ENCODE results near the gene RCAN1. TPM values are rescaled to one million over a fixed set of nuclear protein-coding genes. Genes with fewer than 3 reads are reported as not detected.
"Not testable (repeated sequence)": the region's sequence is repeated elsewhere in the genome, so short reads cannot be mapped to it uniquely, and the experiment has no call there.

RCAN1 gene
- total RNA-seq, 1 donor from 2014 or later = 30.9 TPM

DNA sequence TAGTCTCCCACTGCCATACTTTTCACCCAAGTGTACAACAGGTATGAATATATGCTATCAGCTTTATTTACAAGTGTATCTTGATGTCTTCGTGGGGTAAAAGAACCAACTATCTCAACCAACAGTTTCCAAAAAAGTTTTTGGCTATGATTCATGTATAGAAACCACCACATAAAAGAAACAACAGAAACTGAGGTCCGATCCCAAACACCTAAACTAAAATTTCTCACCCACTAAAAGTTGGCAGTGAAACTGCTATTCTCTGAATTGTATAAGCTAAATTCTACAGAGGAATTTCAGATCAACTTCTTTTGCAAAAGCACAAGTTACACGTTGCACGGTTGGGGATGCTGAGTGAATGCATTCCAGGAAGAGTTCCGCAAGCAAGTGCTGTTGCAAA lies 97.9 kb downstream of the RCAN1 start:
- DNase-seq (ENCODE audit: low spot score) = no peak

GRCh38 chr21:34514576-34515115 lies 100.3 kb downstream of the RCAN1 start:
- no peak for DNase-seq (ENCODE audit: low spot score)

- no peak for DNase-seq (ENCODE audit: low spot score)
Measured at GRCh38 chr21:34513129-34513675, 101.7 kb downstream of the RCAN1 start.

GRCh38 chr21:34511787-34512455 lies 103.0 kb downstream of the RCAN1 start, which contains the start of gene KCNE1:
KCNE1 (minus strand) TSS chr21:34512210; CDS start chr21:34449634, 62,576 bp downstream.
- DNase-seq (ENCODE audit: low spot score) = no peak

- no peak for DNase-seq (ENCODE audit: low spot score)
Measured at GRCh38 chr21:34511181-34511580, 103.7 kb downstream of the RCAN1 start.

DNA sequence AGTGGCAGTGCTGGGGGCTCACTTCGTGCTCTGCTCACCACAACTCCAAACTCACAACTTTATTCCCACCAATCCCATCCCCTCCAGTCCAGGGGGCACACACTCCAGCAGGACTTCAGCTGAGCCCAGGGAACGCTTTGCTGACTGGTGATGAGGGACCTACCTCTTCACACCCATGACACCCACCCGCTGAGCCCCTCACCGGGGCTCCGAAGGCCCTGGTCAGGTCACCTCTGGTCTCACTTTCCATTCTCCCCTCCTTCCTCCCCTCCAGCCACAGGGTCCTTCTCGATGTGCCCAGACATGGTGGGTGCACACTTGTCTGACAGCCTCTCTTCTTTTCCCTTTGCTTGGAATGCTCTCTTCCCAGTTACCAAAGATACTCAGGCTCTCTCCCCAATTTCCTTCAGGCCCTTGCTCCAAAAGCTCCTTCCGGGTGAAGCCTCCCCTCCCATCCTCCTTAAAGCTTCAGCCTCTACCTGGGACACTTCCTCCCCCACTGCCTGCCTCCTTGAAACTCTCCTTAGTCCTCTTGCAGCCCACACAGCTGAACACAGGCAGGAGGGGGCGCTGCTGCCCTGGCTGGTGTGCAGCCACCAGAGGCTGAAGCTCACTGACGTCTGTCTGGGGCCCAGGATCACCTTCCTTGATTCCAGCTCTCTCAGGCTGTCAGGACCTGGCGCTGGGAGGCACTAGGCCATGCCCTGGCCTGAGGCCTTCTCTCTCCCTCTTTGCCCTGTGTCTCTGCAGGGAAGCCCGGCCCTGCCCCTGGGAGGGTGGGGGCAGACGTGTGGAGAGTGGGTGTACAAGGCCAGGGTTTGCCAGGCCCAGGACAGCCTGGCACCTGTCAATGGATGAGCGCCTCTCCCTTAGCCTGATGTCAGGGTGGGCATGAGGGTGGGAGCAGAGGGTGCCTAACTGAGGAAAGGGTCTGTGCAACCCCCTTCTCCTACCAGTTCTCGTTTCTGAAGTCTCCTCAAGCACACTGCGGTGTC lies 104.5 kb downstream of the RCAN1 start:
- DNase-seq (ENCODE audit: low spot score) = peak; percentile 67

- no peak for DNase-seq (ENCODE audit: low spot score)
Measured at GRCh38 chr21:34509151-34509550, 105.8 kb downstream of the RCAN1 start.

- no peak for DNase-seq (ENCODE audit: low spot score)
Measured at GRCh38 chr21:34504595-34504994, 110.3 kb downstream of the RCAN1 start.

DNA sequence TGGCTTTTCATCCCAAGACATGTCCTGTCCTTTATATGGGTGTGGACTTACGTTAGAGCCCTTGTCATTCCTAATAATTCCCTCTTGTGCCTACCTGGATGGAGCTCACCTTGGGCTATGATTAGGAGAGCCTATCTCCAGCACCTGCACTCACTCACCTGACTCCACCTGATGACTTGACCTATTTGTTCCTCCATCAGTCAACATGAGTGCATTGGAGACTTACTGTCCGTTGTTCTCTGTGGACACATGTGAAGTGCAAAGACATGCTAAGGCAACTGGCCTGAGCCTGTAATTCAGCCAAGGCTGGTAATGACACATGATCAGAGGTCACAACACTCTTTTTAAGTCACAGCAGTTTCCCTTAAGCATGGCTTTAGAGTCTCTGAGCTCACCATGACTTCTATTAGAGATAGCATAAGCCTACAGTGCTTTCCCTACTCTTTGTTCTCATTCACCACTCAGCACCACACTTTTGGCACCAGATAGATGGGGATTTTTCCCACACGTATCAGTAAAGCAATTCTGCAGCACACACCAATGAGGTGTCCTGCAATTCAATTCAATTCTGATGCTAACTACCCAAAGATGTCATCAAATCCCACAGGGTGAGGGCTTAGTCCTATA lies 112.3 kb downstream of the RCAN1 start:
- DNase-seq (ENCODE audit: low spot score) = no peak

GRCh38 chr21:34501716-34502115 lies 113.2 kb downstream of the RCAN1 start:
- DNase-seq (ENCODE audit: low spot score) = no peak

GRCh38 chr21:34500191-34500590 lies 114.7 kb downstream of the RCAN1 start:
- no peak for DNase-seq (ENCODE audit: low spot score)

- DNase-seq (ENCODE audit: low spot score) = no peak
Measured at GRCh38 chr21:34499116-34499515, 115.8 kb downstream of the RCAN1 start.

- DNase-seq (ENCODE audit: low spot score) = no peak
Measured at GRCh38 chr21:34498623-34499022, 116.3 kb downstream of the RCAN1 start.

- DNase-seq (ENCODE audit: low spot score) = not testable (repeated sequence)
Measured at GRCh38 chr21:34483854-34484253, 131.1 kb downstream of the RCAN1 start.

DNA sequence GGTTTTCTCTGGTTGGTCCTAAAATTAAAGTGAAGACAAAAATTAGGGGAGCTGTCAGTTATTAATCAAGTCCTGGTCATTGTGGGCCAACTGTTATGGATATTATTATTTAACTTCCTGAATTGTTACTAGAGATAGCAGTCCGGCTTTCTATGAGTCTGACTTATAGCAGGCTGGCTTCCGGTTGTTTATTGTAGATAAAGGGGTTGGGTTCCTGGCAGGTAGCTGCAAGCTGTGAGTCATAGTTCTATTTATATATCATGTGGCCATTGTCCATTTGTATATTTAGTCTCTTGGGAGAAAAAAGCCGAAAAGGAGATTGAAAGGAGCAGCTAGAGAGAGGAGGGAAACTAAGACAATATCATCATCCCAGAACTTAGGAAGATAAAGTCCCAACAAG lies 131.5 kb downstream of the RCAN1 start:
- not testable (repeated sequence) for DNase-seq (ENCODE audit: low spot score)

DNA sequence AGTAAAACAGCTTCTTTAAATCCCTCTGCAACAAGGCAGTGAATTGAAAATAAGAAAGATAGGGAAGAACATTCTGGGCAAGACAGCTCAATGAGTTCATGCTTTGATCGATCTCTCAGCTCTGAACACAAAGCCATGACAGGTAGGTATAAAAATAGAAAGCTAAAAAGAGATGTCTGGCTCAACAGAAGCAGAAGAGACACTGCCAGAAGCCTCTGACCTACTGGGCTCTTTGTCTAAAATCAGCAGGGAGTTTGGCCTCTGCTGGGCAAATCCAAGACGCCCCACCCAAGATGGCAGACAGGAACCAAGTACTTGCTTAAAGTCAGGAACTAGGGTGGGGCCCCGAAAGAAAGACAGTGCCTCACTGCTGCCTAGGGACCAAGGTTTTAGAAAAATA lies 147.6 kb downstream of the RCAN1 start:
- not testable (repeated sequence) for DNase-seq (ENCODE audit: low spot score)

Other genes starting within 250 kb of the RCAN1 start
- 20.5 TPM for gene SMIM11, start 239.6 kb downstream of the RCAN1 start, total RNA-seq
- not detected for gene SMIM34, start 191.2 kb downstream of the RCAN1 start, total RNA-seq
- 0.69 TPM for gene KCNE1, start 102.9 kb downstream of the RCAN1 start, total RNA-seq
- gene CLIC6, start 53.9 kb upstream of the RCAN1 start, total RNA-seq = 30.3 TPM

Data from mucosa of gallbladder (tissue), 1 donor.